Measurements from ENCODE around the gene EXOC4. TPM values are rescaled to one million over a fixed set of nuclear protein-coding genes. Genes with fewer than 3 reads are reported as not detected.

The EXOC4 gene
- total and polyA plus RNA-seq, 2 donors from 2014 or later = 22.8 to 78.7 TPM

GRCh38 chr7:133681529-133681928, 428.7 kb downstream of the EXOC4 start:
- H3K4me1 ChIP-seq (ENCODE audit: control insufficient read depth in 2 of 3, insufficient read depth in 2 of 3, low read depth in 1 of 3, low read length in 3 of 3) = no peaks in the 10 kb centered on the region
- intact Hi-C loops (cut with DNase I) = no loop called here
- DNase-seq = no peak
- no peak for TF ChIP-seq CTCF (IDR thresholded peaks at IDR 0.05; ENCODE audit: borderline replicate concordance, extremely low read depth, insufficient read depth)
- H3K36me3 ChIP-seq (ENCODE audit: control insufficient read depth in 2 of 3, insufficient read depth in 3 of 3, low read length in 3 of 3) = no peaks in the 10 kb centered on the region
- no peak for FAIRE-seq
- H3K9ac ChIP-seq (ENCODE audit: low read length in 3 of 3) = no peak overlapping the region
- H3K27ac ChIP-seq (ENCODE audit: low read depth in 2 of 2, low read length in 2 of 2) = no peak overlapping the region
- H3K9me3 ChIP-seq (ENCODE audit: control insufficient read depth in 2 of 3, insufficient read depth in 1 of 3, low read length in 3 of 3) = no peaks in the 10 kb centered on the region
- H3K4me3 ChIP-seq (ENCODE audit: low read length in 3 of 3) = no peak overlapping the region
- H3K27me3 ChIP-seq (ENCODE audit: control insufficient read depth, insufficient read depth, low read length) = no peaks in the 10 kb centered on the region

GRCh38 chr7:133682364-133683181, 429.7 kb downstream of the EXOC4 start:
- H3K9me3 ChIP-seq (ENCODE audit: control insufficient read depth in 2 of 3, insufficient read depth in 1 of 3, low read length in 3 of 3) = no peaks in the 10 kb centered on the region
- TF ChIP-seq CTCF (IDR thresholded peaks at IDR 0.05; ENCODE audit: borderline replicate concordance, extremely low read depth, insufficient read depth) = no peak
- intact Hi-C loops (cut with DNase I) = no loop called here
- DNase-seq (no peak), FAIRE-seq (no peak)
- no peaks in the 10 kb centered on the region for H3K27me3 ChIP-seq (ENCODE audit: control insufficient read depth, insufficient read depth, low read length)
- no peak overlapping the region for H3K9ac ChIP-seq (ENCODE audit: low read length in 3 of 3)
- no peaks in the 10 kb centered on the region for H3K4me1 ChIP-seq (ENCODE audit: control insufficient read depth in 2 of 3, insufficient read depth in 2 of 3, low read depth in 1 of 3, low read length in 3 of 3)
- no peaks in the 10 kb centered on the region for H3K36me3 ChIP-seq (ENCODE audit: control insufficient read depth in 2 of 3, insufficient read depth in 3 of 3, low read length in 3 of 3)
- no peak overlapping the region for H3K4me3 ChIP-seq (ENCODE audit: low read length in 3 of 3)
- H3K27ac ChIP-seq (ENCODE audit: low read depth in 2 of 2, low read length in 2 of 2) = no peak overlapping the region

GRCh38 chr7:133683182-133683454, 430.2 kb downstream of the EXOC4 start:
- no peaks in the 10 kb centered on the region for H3K9me3 ChIP-seq (ENCODE audit: control insufficient read depth in 2 of 3, insufficient read depth in 1 of 3, low read length in 3 of 3)
- H3K36me3 ChIP-seq (ENCODE audit: control insufficient read depth in 2 of 3, insufficient read depth in 3 of 3, low read length in 3 of 3) = no peaks in the 10 kb centered on the region
- no peak for FAIRE-seq
- H3K4me3 ChIP-seq (ENCODE audit: low read length in 3 of 3) = no peak overlapping the region
- no peaks in the 10 kb centered on the region for H3K4me1 ChIP-seq (ENCODE audit: control insufficient read depth in 2 of 3, insufficient read depth in 2 of 3, low read depth in 1 of 3, low read length in 3 of 3)
- no peak for DNase-seq
- intact Hi-C loops (cut with DNase I) = no loop called here
- TF ChIP-seq CTCF (IDR thresholded peaks at IDR 0.05; ENCODE audit: borderline replicate concordance, extremely low read depth, insufficient read depth) = no peak
- no peak overlapping the region for H3K27ac ChIP-seq (ENCODE audit: low read depth in 2 of 2, low read length in 2 of 2)
- no peak overlapping the region for H3K9ac ChIP-seq (ENCODE audit: low read length in 3 of 3)
- no peaks in the 10 kb centered on the region for H3K27me3 ChIP-seq (ENCODE audit: control insufficient read depth, insufficient read depth, low read length)

Measured in kidney (tissue), 14 donors.